HCT116 (cell line): Measurements from ENCODE around the gene CD247. TPM values are rescaled to one million over a fixed set of nuclear protein-coding genes. Genes with fewer than 3 reads are reported as not detected.
A peak's percentile ranks its signal among the peaks of the same experiment; 100 is the strongest.

Source experiments
- ATAC-seq: fragments of 200-7000 bp; cut with Tn5 transposase; 2 replicates; pipeline ENCODE4 v1.9.1; 2020; ENCODE audit warnings: mild to moderate bottlenecking, moderate library complexity
- BruUV-seq: library from RNA; stranded (reverse); fragments of 400-500 nt; replicated peaks from 2 replicates; lab custom pipeline; 2021; lab: Mats Ljungman, UMichigan
- CTCF ChIA-PET: fragments of 300-600 bp; sonication (Branson Sonifier 250); formaldehyde crosslinking; loops from one replicate; lab custom pipeline; 2021; ENCODE audit warnings: antibody characterized with exemption; lab: Charles Lee
- POLR2A ChIA-PET: fragments of 300-600, 350-600 bp; sonication (Branson Sonifier 250); formaldehyde crosslinking; loops from one replicate; lab custom pipeline; 2021; ENCODE audit warnings: antibody characterized with exemption; lab: Charles Lee
- RAD21 ChIA-PET, 2 experiments: fragments of 300-600 bp; sonication (Branson Sonifier 250); formaldehyde crosslinking; loops; one replicate each; lab custom pipeline; 2023; ENCODE audit warnings: low total read pairs in 2 of 2; ENCODE audit not compliant: uncharacterized antibody in 2 of 2, unreplicated experiment in 2 of 2, low non-redundant PET in 1 of 2; lab: Charles Lee
- DNase-seq: peaks from one replicate; pipeline ENCODE4 v3.0.0-alpha.2; 2010; ENCODE audit warnings: low read depth, low spot score
- H2AFZ ChIP-seq: fragments of 200-600 bp; shearing (Covaris generic), sonication (generic); 2 replicates; pipeline ENCODE4 v1.6.1; 2017; ENCODE audit warnings: low read depth, mixed run types, mixed read lengths, antibody characterized with exemption, low read length; ENCODE audit not compliant: poor library complexity, severe bottlenecking
- H3K27ac ChIP-seq: 2 replicates; pipeline ENCODE4 v1.5.1; 2012; ENCODE audit warnings: low read depth, low read length
- H3K27me3 ChIP-seq: fragments of 200-600 bp; sonication (generic); 2 replicates; pipeline ENCODE4 v1.6.1; 2016; ENCODE audit warnings: mixed run types, low read length, mixed read lengths; ENCODE audit not compliant: insufficient read depth
- H3K36me3 ChIP-seq, 2 experiments: fragments of 200-500 bp in 1 of 2; fragments of 200-600 bp in 1 of 2; sonication (Bioruptor generic) in 1 of 2; sonication (generic) in 1 of 2; 2 replicates each; pipeline versions ENCODE4 v1.5.1 to v1.6.1; 2014 to 2016; ENCODE audit warnings: low read length in 2 of 2, inconsistent platforms in 1 of 2, mixed read lengths in 1 of 2, mixed run types in 1 of 2; ENCODE audit not compliant: insufficient read depth in 2 of 2, control insufficient read depth in 1 of 2
- H3K4me1 ChIP-seq, 2 experiments: fragments of 200-600 bp in 1 of 2; sonication (generic) in 1 of 2; 2 replicates each; pipeline versions ENCODE4 v1.5.1 to v1.6.1; 2012 to 2017; ENCODE audit warnings: low read length in 2 of 2, inconsistent platforms in 1 of 2, mild to moderate bottlenecking in 1 of 2, mixed read lengths in 1 of 2, mixed run types in 1 of 2, moderate library complexity in 1 of 2; ENCODE audit not compliant: insufficient read depth in 2 of 2, control insufficient read depth in 1 of 2
- H3K4me2 ChIP-seq: fragments of 200-600 bp; sonication (generic); 2 replicates; pipeline ENCODE4 v1.6.1; 2017; ENCODE audit warnings: mixed run types, low read length, mixed read lengths
- H3K4me3 ChIP-seq, 2 experiments: fragments of 200-600 bp in 1 of 2; sonication (generic) in 1 of 2; replicated peaks in 1 of 2; 2 replicates each; pipeline ENCODE4 v1.5.1; 2011 to 2016; ENCODE audit warnings: low read length in 2 of 2, control low read depth in 1 of 2, low read depth in 1 of 2, mild to moderate bottlenecking in 1 of 2, mixed read lengths in 1 of 2, mixed run types in 1 of 2
- H3K79me2 ChIP-seq: fragments of 200-600 bp; sonication (generic); 2 replicates; pipeline ENCODE4 v1.6.1; 2017; ENCODE audit warnings: mild to moderate bottlenecking, mixed run types, low read length, moderate library complexity, mixed read lengths; ENCODE audit not compliant: insufficient read depth
- H3K9ac ChIP-seq: fragments of 200-600 bp; sonication (generic); 2 replicates; pipeline ENCODE4 v1.6.1; 2016; ENCODE audit warnings: low read length, mixed read lengths
- H3K9me2 ChIP-seq: fragments of 200-600 bp; sonication (generic), shearing (Covaris generic); 2 replicates; pipeline ENCODE4 v1.6.1; 2017; ENCODE audit warnings: mixed run types, mild to moderate bottlenecking, moderate library complexity; ENCODE audit not compliant: insufficient read depth
- H3K9me3 ChIP-seq, 2 experiments: fragments of 200-500 bp in 1 of 2; fragments of 200-600 bp in 1 of 2; sonication (Bioruptor generic) in 1 of 2; sonication (generic) in 1 of 2; 2 replicates each; pipeline ENCODE4 v1.6.1; 2014 to 2017; ENCODE audit warnings: low read length in 2 of 2, mixed read lengths in 2 of 2, inconsistent platforms in 1 of 2, low read depth in 1 of 2, mild to moderate bottlenecking in 1 of 2, mixed run types in 1 of 2, moderate library complexity in 1 of 2; ENCODE audit not compliant: control insufficient read depth in 1 of 2, insufficient read depth in 1 of 2
- H4K20me1 ChIP-seq: fragments of 200-600 bp; sonication (generic), shearing (Covaris generic); 2 replicates; pipeline ENCODE4 v1.6.1; 2017; ENCODE audit warnings: mixed run types, mild to moderate bottlenecking, moderate library complexity; ENCODE audit not compliant: insufficient read depth
- CBX3 ChIP-seq: IDR thresholded peaks from 2 replicates; pipeline ENCODE4 v1.6.1; 2012; ENCODE audit warnings: low read depth
- EGR1 ChIP-seq: IDR thresholded peaks from 2 replicates; pipeline ENCODE4 v1.6.1; 2012; ENCODE audit warnings: low read depth
- ELF1 ChIP-seq: IDR thresholded peaks from 2 replicates; pipeline ENCODE4 v1.6.1; 2012; ENCODE audit warnings: low read depth, borderline replicate concordance
- EZH2 ChIP-seq: fragments of 200-600 bp; sonication (generic); IDR thresholded peaks from 2 replicates; pipeline ENCODE4 v1.6.1; 2017; ENCODE audit warnings: antibody characterized with exemption, mixed run types
- EZH2phosphoT487 ChIP-seq: fragments of 200-600 bp; IDR thresholded peaks from 2 replicates; pipeline ENCODE4 v1.6.1; 2018; ENCODE audit warnings: antibody characterized with exemption, borderline replicate concordance
- POLR2AphosphoS5 ChIP-seq: IDR thresholded peaks from 2 replicates; pipeline ENCODE4 v1.6.1; 2011; ENCODE audit warnings: mild to moderate bottlenecking, low read depth, low read length, moderate library complexity
- RAD21 ChIP-seq: IDR thresholded peaks from 2 replicates; pipeline ENCODE4 v1.6.1; 2012; ENCODE audit warnings: low read depth, mild to moderate bottlenecking
- SIN3A ChIP-seq: IDR thresholded peaks from 2 replicates; pipeline ENCODE4 v1.6.1; 2012; ENCODE audit warnings: low read depth
- SRF ChIP-seq: IDR thresholded peaks from 2 replicates; pipeline ENCODE4 v1.6.1; 2012; ENCODE audit warnings: low read depth
- TCF7L2 ChIP-seq: IDR thresholded peaks from 2 replicates; pipeline ENCODE4 v1.7.0; 2011; ENCODE audit warnings: borderline replicate concordance, inconsistent platforms; ENCODE audit not compliant: insufficient read depth, insufficient read length; ENCODE audit errors: extremely low read depth
- YY1 ChIP-seq: IDR thresholded peaks from 2 replicates; pipeline ENCODE4 v1.6.1; 2011; ENCODE audit warnings: low read length, low read depth, moderate library complexity, mild to moderate bottlenecking; ENCODE audit not compliant: insufficient replicate concordance; ENCODE audit errors: extremely low read depth
- ZFX ChIP-seq: fragments of 450-650 bp; IDR thresholded peaks from 2 replicates; pipeline ENCODE4 v1.6.1; 2017
- ZNF274 ChIP-seq: fragments of 200-500 bp; sonication (Bioruptor generic); IDR thresholded peaks from 2 replicates; pipeline ENCODE4 v1.6.1; 2014; ENCODE audit warnings: mild to moderate bottlenecking, low read depth, low read length, inconsistent platforms
- intact Hi-C: fragments of 100-400 bp; cut with micrococcal nuclease; formaldehyde crosslinking; loops from 2 replicates; pipeline ENCODE4 v1.10.0; 2022
- total RNA-seq: library from RNA; stranded (reverse); gene quantifications from one replicate; pipeline ENCODE4 v1.2.1, GENCODE V29; 2021; ENCODE audit not compliant: unreplicated experiment
- TF ChIP-seq, protein P1 (sequence below): IDR thresholded peaks from 2 replicates; pipeline ENCODE4 v1.6.1; 2012
- TF ChIP-seq, protein P2 (sequence below): IDR thresholded peaks from 2 replicates; pipeline ENCODE4 v1.6.1; 2012
- TF ChIP-seq, protein P3 (sequence below): IDR thresholded peaks from 2 replicates; pipeline ENCODE4 v1.6.1; 2011; ENCODE audit warnings: mild to moderate bottlenecking, low read length, moderate library complexity; ENCODE audit not compliant: insufficient replicate concordance; ENCODE audit errors: extremely low read depth

The CD247 gene
- total RNA-seq, 1 experiment from 2014 or later, result 0.57 TPM

DNA sequence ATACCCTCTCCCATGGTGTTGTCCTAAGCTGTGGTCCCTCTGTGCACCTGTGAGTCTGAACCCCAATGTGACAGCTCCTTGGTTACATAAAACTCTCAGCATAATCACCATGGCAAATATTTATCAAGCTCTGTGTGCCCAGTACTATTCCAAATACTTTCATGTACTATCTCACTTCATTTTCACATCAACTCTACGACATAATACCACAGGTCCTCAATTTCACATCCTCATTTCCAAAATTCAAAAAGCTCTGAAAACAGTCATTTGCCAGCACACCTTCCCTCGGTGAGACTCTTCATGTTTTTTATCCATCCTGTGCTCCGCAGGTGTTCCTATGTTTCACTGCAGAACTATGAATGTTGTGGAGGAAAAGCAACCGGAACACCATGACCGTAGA lies 47.6 kb upstream of the CD247 start:
- H3K27ac ChIP-seq, result no peak overlapping the region
- ChIA-PET RAD21 (no interaction called here), POLR2A (no interaction called here), CTCF (interaction anchor here (1.8 kb wide), 1 partner anchor 12 kb away, joined by 4 read pairs; the partner anchor contains the start of gene CREG1)
- H3K27me3 ChIP-seq, result no peaks in the 10 kb centered on the region
- no peak overlapping the region for H2AFZ ChIP-seq
- no peaks in the 10 kb centered on the region for H3K36me3 ChIP-seq
- TF ChIP-seq POLR2AphosphoS5, result no peak
- TF ChIP-seq ELF1, result no peak
- no peak for TF ChIP-seq SRF
- TF ChIP-seq ZFX, result no peak
- no peak overlapping the region for H3K9ac ChIP-seq
- H3K4me3 ChIP-seq, result no peak overlapping the region
- H3K4me1 ChIP-seq, result peaks cover 0 to 4% of the 10 kb centered on the region in 2 experiments; a peak in 1 of 4 replicates
- DNase-seq (no peak), ATAC-seq (no peak)
- BruUV-seq, result no TSS peak
- no peaks in the 10 kb centered on the region for H4K20me1 ChIP-seq
- no peaks in the 10 kb centered on the region for H3K9me2 ChIP-seq
- H3K9me3 ChIP-seq, result no peaks in the 10 kb centered on the region
- H3K4me2 ChIP-seq, result no peak overlapping the region
- intact Hi-C loops, result no loop called here
- no peaks in the 10 kb centered on the region for H3K79me2 ChIP-seq

DNA sequence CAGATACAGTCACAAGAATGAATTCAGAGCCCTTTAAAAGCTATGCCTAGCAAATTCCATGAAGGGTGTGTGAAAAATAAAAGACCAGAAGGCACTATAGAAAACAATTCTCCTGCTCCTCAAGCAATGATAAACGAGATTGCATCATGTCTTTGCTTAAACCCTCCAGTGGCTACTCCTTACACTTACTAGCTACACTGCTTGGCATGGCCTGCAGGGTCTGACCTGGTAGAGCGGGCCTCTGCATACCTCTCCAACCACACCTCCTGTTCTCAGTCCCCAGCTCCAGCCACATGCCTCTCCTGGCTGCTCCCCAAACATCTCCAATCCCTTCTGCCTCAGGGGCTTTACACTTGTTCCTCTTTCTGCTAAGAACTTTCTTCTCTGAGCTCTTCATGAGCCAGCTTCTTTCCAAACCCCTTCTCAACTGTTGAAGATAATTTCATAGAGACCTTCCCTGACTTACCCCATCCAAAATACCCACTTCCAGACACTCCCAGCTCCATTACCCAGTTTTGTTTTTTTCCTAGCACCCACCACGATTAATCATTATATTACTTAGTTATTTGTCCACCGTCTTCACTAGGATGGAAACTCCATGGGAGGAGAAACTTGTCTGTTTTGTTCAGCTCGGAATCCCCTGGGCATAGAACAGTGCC lies 46.4 kb upstream of the CD247 start:
- H3K79me2 ChIP-seq, result no peaks in the 10 kb centered on the region
- no peak overlapping the region for H3K27ac ChIP-seq
- ATAC-seq (peak; percentile 67), DNase-seq (no peak)
- H3K4me2 ChIP-seq, result no peak overlapping the region
- H4K20me1 ChIP-seq, result no peaks in the 10 kb centered on the region
- intact Hi-C loops, result no loop called here
- ChIA-PET POLR2A (interaction anchor here (2.4 kb wide), 1 partner anchor 11 kb away, joined by 10 read pairs; the partner anchor contains the start of gene CREG1), CTCF (interaction anchor here (1.8 kb wide), 1 partner anchor 11 kb away, joined by 4 read pairs; the partner anchor contains the start of gene CREG1), RAD21 (no interaction called here)
- no peaks in the 10 kb centered on the region for H3K9me2 ChIP-seq
- BruUV-seq, result no TSS peak
- H3K27me3 ChIP-seq, result no peaks in the 10 kb centered on the region
- H3K4me3 ChIP-seq, result no peak overlapping the region
- H3K36me3 ChIP-seq, result no peaks in the 10 kb centered on the region
- H3K9me3 ChIP-seq, result no peaks in the 10 kb centered on the region
- H2AFZ ChIP-seq, result no peak overlapping the region
- no peak overlapping the region for H3K9ac ChIP-seq
- H3K4me1 ChIP-seq, result peaks cover 0 to 4% of the 10 kb centered on the region in 2 experiments; a peak in 1 of 4 replicates
- no peak for TF ChIP-seq YY1
- TF ChIP-seq, protein P1, sequence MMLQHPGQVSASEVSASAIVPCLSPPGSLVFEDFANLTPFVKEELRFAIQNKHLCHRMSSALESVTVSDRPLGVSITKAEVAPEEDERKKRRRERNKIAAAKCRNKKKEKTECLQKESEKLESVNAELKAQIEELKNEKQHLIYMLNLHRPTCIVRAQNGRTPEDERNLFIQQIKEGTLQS, result no peak
- TF ChIP-seq RAD21, result no peak
- no peak for TF ChIP-seq ZFX
- TF ChIP-seq, protein P2, sequence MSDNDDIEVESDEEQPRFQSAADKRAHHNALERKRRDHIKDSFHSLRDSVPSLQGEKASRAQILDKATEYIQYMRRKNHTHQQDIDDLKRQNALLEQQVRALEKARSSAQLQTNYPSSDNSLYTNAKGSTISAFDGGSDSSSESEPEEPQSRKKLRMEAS, result no peak
- no peak for TF ChIP-seq EZH2phosphoT487
- no peak for TF ChIP-seq SRF
- no peak for TF ChIP-seq POLR2AphosphoS5
- no peak for TF ChIP-seq EGR1
- TF ChIP-seq, protein P3, sequence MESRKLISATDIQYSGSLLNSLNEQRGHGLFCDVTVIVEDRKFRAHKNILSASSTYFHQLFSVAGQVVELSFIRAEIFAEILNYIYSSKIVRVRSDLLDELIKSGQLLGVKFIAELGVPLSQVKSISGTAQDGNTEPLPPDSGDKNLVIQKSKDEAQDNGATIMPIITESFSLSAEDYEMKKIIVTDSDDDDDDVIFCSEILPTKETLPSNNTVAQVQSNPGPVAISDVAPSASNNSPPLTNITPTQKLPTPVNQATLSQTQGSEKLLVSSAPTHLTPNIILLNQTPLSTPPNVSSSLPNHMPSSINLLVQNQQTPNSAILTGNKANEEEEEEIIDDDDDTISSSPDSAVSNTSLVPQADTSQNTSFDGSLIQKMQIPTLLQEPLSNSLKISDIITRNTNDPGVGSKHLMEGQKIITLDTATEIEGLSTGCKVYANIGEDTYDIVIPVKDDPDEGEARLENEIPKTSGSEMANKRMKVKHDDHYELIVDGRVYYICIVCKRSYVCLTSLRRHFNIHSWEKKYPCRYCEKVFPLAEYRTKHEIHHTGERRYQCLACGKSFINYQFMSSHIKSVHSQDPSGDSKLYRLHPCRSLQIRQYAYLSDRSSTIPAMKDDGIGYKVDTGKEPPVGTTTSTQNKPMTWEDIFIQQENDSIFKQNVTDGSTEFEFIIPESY, result no peak
- no peak for TF ChIP-seq CBX3
- TF ChIP-seq ZNF274, result no peak
- no peak for TF ChIP-seq ELF1
- no peak for TF ChIP-seq EZH2
- no peak for TF ChIP-seq SIN3A
- TF ChIP-seq TCF7L2, result no peak
